ENCODE measurements around the gene FRMD8. TPM values are rescaled to one million over a fixed set of nuclear protein-coding genes. Genes with fewer than 3 reads are reported as not detected.

The FRMD8 gene
- total RNA-seq, 2 donors from 2014 or later = 36.1 to 106 TPM

DNA sequence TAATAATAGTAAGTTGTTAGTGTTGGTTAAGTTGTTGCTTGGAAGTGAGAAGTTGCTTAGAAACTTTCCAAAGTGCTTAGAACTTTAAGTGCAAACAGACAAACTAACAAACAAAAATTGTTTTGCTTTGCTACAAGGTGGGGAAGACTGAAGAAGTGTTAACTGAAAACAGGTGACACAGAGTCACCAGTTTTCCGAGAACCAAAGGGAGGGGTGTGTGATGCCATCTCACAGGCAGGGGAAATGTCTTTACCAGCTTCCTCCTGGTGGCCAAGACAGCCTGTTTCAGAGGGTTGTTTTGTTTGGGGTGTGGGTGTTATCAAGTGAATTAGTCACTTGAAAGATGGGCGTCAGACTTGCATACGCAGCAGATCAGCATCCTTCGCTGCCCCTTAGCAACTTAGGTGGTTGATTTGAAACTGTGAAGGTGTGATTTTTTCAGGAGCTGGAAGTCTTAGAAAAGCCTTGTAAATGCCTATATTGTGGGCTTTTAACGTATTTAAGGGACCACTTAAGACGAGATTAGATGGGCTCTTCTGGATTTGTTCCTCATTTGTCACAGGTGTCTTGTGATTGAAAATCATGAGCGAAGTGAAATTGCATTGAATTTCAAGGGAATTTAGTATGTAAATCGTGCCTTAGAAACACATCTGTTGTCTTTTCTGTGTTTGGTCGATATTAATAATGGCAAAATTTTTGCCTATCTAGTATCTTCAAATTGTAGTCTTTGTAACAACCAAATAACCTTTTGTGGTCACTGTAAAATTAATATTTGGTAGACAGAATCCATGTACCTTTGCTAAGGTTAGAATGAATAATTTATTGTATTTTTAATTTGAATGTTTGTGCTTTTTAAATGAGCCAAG, 38.9 kb downstream of the FRMD8 start:
- H3K36me3 ChIP-seq = no peaks in the 10 kb centered on the region
- no peaks in the 10 kb centered on the region for H3K9me3 ChIP-seq
- H3K27ac ChIP-seq = peak overlapping the region; percentile 100
- intact Hi-C loops (cut with DNase I) = no loop called here
- TF ChIP-seq POLR2A (IDR thresholded peaks at IDR 0.05) (peak; percentile 14), POLR2AphosphoS5 (IDR thresholded peaks at IDR 0.05) (peak; percentile 83)
- TF ChIP-seq, protein P1, sequence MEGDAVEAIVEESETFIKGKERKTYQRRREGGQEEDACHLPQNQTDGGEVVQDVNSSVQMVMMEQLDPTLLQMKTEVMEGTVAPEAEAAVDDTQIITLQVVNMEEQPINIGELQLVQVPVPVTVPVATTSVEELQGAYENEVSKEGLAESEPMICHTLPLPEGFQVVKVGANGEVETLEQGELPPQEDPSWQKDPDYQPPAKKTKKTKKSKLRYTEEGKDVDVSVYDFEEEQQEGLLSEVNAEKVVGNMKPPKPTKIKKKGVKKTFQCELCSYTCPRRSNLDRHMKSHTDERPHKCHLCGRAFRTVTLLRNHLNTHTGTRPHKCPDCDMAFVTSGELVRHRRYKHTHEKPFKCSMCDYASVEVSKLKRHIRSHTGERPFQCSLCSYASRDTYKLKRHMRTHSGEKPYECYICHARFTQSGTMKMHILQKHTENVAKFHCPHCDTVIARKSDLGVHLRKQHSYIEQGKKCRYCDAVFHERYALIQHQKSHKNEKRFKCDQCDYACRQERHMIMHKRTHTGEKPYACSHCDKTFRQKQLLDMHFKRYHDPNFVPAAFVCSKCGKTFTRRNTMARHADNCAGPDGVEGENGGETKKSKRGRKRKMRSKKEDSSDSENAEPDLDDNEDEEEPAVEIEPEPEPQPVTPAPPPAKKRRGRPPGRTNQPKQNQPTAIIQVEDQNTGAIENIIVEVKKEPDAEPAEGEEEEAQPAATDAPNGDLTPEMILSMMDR (IDR thresholded peaks at IDR 0.05) = peak in 1 of 4 experiments; percentile 12
- H3K4me1 ChIP-seq (replicated peaks) = peaks cover 6% of the 10 kb centered on the region
- H3K27me3 ChIP-seq (replicated peaks; ENCODE audit: insufficient read depth) = no peaks in the 10 kb centered on the region
- 2% methylated on average over 9 of the region's 9 CpGs for WGBS
- no peak for DNase-seq (ENCODE audit: low spot score)
- peak overlapping the region; percentile 83 to 97 for H3K4me3 ChIP-seq

DNA sequence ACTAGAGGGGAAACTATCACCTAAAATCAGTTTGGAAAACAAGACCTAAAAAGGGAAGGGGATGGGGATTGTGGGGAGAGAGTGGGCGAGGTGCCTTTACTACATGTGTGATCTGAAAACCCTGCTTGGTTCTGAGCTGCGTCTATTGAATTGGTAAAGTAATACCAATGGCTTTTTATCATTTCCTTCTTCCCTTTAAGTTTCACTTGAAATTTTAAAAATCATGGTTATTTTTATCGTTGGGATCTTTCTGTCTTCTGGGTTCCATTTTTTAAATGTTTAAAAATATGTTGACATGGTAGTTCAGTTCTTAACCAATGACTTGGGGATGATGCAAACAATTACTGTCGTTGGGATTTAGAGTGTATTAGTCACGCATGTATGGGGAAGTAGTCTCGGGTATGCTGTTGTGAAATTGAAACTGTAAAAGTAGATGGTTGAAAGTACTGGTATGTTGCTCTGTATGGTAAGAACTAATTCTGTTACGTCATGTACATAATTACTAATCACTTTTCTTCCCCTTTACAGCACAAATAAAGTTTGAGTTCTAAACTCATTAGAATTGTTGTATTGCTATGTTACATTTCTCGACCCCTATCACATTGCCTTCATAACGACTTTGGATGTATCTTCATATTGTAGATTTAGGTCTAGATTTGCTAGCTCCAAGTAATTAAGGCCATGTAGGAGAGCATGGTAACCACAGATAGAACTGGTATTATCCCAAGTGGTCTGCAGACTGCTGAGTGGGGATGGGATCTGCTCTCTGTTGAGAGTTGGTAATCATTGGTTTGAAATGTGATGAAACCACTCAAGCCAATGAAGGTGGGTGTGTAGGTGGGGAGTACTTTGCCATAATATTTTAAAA, 39.8 kb downstream of the FRMD8 start:
- TF ChIP-seq POLR2AphosphoS5 (IDR thresholded peaks at IDR 0.05) = peak; percentile 86
- TF ChIP-seq, protein P1 (IDR thresholded peaks at IDR 0.05) = no peak

DNA sequence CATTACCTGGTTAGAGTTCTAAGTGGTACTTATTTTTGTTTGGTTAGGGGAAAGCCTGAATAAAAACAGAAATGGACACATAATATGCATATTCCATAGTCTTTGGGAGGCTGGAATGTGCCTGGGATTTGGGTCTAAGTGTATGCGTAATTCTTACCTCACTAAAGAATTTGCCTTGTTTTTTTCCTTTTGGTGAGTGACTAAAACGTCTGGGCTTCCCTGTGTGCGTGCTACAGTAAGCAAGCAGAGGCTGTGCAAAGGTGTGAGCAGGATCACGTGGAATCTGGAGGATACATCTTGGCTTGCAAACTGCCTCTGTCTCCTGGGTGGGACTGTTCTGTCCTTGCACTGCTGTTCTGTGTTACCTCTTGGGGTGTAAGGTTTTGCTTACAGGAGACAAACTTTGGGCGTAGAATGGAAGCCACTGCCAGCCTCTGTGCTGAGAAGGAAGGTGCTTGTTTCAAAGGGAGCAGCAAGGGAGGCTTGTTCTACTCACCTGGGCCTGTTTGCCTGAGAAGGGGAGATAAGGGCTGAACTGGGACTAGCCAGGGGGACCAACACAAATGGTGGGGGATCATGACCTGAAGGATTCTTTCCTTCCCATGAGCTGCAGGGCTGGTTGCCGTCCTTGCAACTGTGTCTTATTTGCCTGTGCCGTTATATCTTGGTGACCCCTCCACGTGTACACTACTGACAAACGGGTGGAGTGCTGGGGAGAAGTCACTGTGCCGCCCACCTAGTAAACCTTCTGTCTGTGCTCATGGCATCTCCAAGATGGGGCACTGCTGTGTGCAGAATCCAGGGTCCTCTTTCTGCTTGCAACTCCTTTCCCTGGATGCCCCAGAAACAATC, 40.6 kb downstream of the FRMD8 start:
- TF ChIP-seq POLR2AphosphoS5 (IDR thresholded peaks at IDR 0.05) (peak; percentile 43), POLR2A (IDR thresholded peaks at IDR 0.05) (peak; percentile 48)
- TF ChIP-seq, protein P1 (IDR thresholded peaks at IDR 0.05) = no peak
- Histone ChIP-seq H3K36me3 (no peaks in the 10 kb centered on the region), H3K27me3 (replicated peaks; ENCODE audit: insufficient read depth) (no peaks in the 10 kb centered on the region), H3K4me1 (replicated peaks) (no peaks in the 10 kb centered on the region), H3K4me3 (peak overlapping the region; percentile 83 to 97), H3K27ac (peak overlapping the region; percentile 100), H3K9me3 (no peaks in the 10 kb centered on the region)
- intact Hi-C loops (cut with DNase I) = no loop called here
- DNase-seq (ENCODE audit: low spot score) = peak; percentile 76
- 6% methylated on average over 10 of the region's 10 CpGs for WGBS

More for the DNA sequence above, 39.8 kb downstream of the FRMD8 start:
- 2% methylated on average over 9 of the region's 9 CpGs for WGBS
- H3K27ac ChIP-seq = peak overlapping the region; percentile 100
- H3K9me3 ChIP-seq = no peaks in the 10 kb centered on the region
- DNase-seq (ENCODE audit: low spot score) = no peak
- H3K4me1 ChIP-seq (replicated peaks) = no peaks in the 10 kb centered on the region
- H3K27me3 ChIP-seq (replicated peaks; ENCODE audit: insufficient read depth) = no peaks in the 10 kb centered on the region
- intact Hi-C loops (cut with DNase I) = no loop called here
- peak overlapping the region; percentile 83 to 97 for H3K4me3 ChIP-seq
- H3K36me3 ChIP-seq = no peaks in the 10 kb centered on the region

DNA sequence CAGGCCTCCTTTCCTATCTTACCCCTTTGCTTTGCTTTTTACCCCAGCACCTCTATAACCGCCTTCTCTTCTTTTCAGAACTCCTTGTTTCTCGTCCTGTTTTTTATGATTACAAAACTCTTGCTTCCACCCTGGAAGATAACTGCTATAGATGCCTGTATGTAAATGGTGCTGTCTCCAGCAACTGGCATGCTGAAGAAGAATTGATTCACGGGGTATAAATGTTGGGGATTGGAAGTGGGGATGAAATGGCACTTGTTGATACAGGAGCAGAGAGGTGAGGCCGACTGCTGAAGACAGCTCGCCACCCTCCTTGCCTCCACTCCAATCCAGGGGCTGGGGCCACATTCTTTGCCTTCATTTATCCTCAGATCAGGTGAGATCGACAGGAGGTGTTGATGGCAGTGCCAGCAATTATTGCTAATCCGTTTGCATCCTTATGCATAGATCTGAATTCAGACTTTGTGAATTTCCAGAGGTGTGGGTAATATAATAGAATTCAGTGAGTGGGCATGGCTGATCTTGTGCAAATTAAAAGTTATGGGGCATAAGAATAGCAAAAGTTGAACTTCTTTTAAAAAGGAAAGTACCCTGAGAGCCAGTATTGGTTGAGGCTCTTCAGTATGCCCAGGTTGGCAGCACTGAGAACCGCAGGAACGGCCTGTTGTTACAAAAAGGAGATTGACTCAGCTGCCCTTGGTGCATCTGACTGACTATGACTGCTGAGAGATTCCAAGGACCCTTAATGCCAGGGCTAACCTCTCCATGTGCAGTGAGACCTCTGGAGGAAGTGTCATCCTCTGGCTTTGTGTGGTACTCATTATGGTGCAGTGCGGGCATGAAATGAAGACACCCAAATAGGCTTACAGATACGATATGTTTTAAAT, 41.5 kb downstream of the FRMD8 start:
- H3K4me3 ChIP-seq = peak overlapping the region; percentile 83 to 97
- no peaks in the 10 kb centered on the region for H3K4me1 ChIP-seq (replicated peaks)
- no peaks in the 10 kb centered on the region for H3K36me3 ChIP-seq
- H3K27ac ChIP-seq = peak overlapping the region; percentile 100
- peak; percentile 71 for DNase-seq (ENCODE audit: low spot score)
- no peaks in the 10 kb centered on the region for H3K9me3 ChIP-seq
- TF ChIP-seq, protein P1 (IDR thresholded peaks at IDR 0.05) = no peak
- peak; percentile 50 for TF ChIP-seq POLR2A (IDR thresholded peaks at IDR 0.05)
- peak; percentile 74 for TF ChIP-seq POLR2AphosphoS5 (IDR thresholded peaks at IDR 0.05)
- intact Hi-C loops (cut with DNase I) = no loop called here
- 13% methylated on average over 11 of the region's 11 CpGs for WGBS
- H3K27me3 ChIP-seq (replicated peaks; ENCODE audit: insufficient read depth) = no peaks in the 10 kb centered on the region
